GM19238 (cell line): ENCODE results near the gene KIF18B.

ENCODE experiments used
- DNase-seq: peaks from one replicate; pipeline ENCODE4 v3.0.0; 2011; ENCODE audit warnings: low spot score; ENCODE audit not compliant: insufficient read length

Gene KIF18B

DNA sequence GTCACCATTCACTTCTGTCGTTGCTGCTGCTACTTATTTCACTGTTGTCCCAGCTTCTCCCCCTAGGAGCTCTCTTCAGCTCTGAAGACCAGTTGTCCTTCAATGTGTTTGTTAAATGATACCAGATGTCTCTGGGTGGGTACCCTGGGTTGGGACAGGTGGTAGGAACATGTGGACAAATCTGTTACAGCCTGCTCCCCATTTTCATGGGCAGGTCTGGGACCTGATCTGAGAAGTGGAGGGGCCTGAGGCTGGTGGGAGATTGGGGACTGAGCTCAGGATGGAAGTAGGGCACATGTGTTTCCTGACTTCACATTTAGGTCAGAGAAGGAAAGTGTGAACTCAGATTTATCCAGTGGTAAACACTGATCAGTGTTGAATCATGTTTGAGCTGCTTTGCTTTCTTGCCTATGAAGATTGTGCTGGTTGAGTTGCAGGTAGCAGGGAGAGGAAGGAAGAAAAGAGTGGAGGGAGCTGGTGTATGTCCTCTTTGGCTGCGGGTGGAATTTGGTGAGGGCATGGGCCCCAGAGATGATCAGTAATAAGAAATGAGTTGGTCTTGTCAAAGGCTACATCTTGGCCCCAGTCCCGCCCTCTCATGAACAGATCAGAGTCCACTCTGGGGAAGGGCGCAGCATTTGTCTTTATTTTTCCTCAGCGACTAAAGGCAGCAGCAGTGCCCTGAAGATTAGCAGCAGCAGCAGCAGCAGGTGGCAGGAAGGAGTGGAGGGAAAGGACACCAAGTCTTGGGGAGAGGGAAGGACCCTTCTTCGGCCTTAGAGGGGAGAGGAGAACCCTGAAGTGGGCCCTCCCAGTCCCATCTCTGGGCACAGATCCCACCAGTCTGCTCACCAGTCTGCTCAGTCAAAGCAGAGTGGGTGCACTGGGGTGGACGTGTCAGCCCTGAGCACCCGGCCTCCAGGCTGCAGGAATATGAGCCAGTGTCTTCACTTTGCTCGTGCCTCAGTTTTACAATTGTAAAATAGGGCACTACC, 42.3 kb downstream of the KIF18B start:
- no peak for DNase-seq

DNA sequence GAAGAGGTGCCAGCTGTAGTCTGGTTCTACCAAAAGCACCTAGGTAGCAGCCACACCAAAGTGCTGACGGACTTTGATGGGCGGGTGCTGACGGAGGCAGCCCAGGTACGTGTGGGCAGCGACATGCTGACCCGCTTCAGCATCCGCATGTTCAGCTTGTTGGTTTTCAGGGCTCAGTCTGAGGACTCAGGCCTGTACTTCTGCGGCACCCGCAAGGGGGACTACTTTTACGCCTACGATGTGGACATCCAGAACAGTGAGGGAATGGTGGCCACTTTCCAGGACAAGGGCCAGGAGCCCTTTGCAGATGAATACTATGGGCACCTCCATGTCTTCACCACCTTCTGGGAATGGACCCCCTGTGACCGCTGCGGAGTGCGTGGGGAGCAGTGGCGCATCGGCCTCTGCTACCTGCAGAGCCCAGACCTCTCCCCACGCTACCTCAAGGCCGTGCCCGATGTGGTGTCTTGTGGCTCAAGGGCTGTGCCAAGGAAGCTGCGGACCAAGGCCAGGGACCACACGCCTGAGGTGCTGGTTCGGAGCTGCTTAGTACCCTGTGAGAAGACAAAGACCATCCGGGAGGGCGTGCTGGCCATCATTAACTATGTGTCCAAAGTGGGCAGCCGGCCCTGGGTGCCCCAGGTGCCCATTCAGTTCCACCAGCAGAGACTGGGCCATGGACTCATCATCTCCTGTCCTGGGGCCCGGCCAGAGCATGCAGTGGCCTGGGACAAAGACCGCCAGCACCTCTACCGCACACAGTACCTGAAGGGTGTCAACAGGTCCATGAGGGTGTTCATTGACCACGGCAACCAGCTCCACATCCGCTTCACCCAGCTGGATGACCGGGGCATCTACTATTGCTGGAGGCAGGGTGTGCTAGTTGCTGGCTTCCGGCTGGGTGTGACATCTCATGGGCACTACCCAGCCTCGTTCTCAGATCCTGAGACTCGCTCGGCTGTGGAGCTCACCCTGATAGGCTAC, 43.3 kb downstream of the KIF18B start:
- no peak for DNase-seq

DNA sequence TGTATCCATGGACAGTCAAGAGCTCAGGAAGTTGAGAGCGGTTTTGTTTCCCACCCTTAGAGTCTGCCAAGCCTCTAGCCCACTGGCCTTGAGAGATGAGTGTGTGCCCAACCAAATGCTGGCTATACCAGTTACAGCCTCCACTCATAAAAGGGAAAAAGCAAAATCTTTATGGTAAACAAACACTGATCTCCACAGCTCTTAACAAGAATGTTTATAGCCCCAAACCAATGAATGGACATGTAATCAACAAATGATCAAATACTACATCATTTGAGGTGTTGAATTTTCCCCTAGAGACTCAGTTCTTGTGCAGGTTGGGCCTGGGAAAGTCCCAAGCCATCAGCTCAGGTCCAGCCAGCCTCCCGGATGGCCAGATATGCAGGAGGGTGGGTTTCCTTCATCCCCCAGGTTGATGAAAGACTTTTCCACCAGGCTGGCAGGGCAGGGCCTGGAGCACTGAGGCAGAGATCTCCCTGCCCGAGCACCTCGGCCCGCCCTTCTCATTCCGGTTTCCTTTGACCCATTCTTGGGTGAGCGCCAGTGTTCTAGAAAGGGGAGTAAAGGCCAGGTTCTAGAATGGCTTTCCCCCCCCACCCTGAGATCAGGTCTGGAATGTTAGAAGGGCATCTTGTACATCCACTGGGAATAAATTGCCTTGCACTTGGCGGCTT, 44.4 kb downstream of the KIF18B start:
- DNase-seq, result no peak

- DNase-seq, result no peak
These were observed 45.3 kb downstream of the KIF18B start for GRCh38 chr17:44902135-44902760.

DNA sequence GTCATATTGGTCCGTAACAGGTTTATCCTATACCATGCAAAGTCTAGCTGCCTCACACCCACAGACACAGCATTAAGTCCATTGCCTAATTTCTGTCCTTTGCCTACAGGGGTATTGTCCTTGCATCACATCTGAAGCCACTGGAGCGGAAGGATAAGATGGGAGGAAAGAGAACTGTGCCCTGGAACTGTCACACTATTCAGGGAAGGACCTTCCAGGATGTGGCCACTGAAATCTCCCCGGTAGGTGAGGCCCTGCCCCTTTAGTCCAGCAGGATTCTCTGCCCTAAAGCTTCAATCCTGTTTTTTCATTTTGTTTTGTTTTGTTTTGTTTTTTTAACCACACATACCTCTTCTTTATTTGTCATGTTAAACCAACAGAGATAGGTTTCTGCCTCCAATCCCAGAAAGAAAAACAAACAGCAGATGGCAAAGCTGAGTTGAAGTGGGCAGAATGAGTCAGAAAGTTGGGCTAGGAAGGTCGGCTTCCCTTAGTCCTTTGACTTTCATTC, 46.1 kb downstream of the KIF18B start:
- no peak for DNase-seq

GRCh38 chr17:44900894-44901293, 46.7 kb downstream of the KIF18B start:
- no peak for DNase-seq

- peak; percentile 88 for DNase-seq
These were observed 48.3 kb downstream of the KIF18B start, which contains the start of gene EFTUD2 for GRCh38 chr17:44899074-44899782. Gene EFTUD2 (minus strand): TSS chr17:44899445. CDS start chr17:44894521, 4,924 bp downstream.

DNA sequence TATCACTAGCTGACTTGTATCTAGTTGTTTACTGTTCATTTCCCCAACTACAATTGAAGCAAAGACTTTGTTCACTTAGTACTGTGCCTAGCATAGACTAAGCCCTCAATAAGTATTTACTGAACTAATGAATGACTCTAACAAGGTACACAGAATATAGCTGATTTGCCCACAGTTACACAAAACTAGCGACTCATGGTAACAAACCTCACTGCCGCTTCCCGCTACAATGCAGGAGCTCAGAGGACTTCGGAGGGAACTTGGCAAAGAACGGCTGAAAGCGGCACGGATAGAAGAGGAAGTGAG, 48.9 kb downstream of the KIF18B start:
- DNase-seq, result no peak

GRCh38 chr17:44894642-44895041, 52.9 kb downstream of the KIF18B start:
- DNase-seq, result no peak

GRCh38 chr17:44892250-44892649, 55.3 kb downstream of the KIF18B start:
- DNase-seq, result no peak

DNA sequence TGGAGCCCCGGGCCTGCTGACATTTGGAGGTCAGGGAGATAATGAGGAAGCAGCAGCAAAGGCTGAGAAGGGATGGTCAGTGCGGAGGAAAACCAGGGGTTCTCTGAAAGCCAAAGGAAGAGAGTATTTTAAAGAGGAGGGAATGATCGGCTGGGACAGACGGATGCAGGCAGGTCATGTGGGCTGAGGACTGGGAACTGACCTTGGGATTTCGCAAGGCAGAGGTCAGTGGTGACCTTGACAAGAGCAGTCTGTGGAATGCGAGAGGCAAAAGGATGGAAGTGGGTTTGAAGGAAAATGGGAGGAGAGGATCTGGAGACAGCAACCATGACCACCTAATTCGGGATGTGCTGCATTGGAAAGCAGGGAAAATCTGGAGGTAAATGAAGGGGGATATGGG, 58.6 kb downstream of the KIF18B start:
- no peak for DNase-seq

DNA sequence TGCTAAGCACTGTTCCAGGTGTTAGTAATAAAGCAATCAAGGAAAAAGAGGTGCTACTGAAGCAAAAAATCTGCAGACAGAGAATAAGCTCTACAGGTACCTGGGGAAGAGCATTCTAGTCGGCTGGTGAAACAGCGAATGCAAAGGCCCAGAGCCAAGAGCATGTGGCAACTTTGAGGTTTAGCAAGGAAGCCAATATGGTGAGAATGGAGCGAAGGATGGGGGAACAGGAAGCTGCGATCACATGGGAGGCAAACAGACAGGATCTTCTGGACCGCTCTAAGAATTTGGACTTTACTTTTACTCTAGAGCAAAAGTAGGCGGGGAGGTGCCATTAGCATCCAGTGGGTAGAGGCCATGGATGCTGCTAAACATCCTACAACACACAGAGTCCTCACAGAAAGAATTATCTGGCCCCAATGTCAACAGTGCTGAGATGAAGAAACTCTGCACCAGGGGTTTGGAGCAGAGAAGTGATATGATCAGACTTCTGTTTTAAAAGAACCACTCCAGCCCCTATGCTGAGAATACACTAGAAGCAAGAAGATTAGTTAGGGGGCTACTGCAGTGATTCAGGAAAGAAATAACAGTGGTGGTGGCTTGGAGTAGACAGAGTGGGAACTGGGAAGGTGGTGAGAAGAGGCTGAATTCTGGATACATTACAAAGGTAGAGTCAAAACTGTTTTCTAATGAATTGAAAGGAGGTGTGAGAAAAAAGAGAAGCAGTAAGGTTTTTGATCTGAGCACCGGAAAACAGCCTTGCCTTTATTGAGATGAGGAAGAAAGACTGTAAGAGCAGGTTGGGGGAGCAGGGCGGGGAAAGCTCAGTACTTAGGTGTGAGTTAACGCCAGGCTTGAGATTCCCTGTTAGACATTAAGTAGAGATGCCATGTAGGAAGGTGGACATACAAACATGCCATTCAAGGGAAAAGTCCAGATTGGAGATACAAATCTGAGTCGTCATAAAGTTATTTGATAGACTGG, 59.3 kb downstream of the KIF18B start:
- DNase-seq, result no peak

DNA sequence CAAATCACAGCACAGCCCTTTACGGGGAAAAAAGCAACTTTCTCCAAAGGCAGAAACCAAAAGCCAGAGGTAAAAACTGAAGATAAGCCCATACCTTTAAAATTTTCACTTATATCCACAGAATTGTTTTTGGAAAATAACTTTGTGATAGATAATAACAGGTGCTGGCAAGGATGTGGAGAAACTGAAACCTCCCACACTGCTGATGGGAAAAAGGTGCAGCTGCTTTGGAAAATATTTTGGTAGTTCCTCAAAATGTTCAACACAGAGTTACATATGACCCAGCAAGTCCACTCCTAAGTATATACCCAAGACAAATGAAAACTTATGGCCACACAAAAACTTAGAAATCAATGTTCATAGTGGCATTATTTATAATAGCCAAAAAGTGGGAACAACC, 60.6 kb downstream of the KIF18B start:
- DNase-seq, result no peak

DNA sequence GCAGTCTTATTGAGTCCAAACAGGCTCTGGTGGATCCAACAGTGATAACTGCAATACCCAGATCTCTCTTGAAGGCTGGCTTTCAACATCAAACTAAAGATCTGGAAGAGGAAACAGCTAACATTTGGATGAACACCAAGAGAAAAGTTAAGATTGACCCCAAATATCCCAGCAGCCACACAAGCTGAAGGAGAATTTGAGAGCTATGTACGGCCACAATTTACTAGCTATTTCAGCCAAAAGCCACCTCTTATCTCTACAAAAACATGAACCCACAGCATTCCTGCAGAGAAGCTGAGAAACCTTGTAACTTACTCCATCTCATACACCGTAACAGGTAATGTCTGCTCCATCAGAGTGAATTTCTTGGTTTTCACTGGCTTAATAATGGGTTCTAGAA, 62.6 kb downstream of the KIF18B start:
- DNase-seq, result no peak

- no peak for DNase-seq
These were observed 66.4 kb downstream of the KIF18B start for GRCh38 chr17:44881145-44881544.

DNA sequence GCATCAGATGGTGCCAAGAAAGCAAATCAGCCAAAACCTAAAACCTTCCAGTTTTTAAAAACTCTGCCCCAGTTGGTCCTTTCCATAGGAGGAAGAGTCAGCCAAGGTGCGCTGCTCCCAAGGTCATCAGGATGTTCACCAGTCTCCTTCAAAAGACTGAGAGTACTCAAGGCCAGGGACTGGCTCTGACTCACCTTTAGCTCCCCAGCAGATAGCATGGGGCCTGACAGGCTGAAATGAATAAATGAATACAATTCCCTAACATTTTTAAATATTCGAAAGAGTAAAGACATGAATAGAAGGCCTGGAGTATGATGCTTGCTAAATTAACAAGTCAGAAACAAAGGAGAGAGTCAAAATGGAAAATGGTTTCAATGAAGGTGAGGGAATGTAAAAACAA, 67.5 kb downstream of the KIF18B start:
- no peak for DNase-seq

DNA sequence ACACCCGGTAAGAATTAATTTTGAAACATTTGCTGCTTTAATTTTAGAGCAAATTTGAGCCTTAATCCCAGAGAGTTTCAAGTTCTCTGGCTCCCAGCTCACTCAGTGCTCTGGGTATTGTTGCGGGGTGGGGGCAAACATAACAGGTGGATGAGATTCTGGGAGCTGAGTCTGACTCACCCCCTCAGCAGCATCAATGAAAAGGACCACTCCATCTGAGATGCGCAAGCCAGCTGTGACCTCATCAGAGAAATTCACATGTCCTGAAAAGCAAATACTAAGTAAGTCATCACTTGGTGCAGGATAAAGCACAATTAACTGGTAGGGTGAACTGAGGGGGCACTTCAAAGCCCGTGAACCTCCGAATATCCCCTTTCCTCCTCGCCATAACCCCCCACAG, 68.2 kb downstream of the KIF18B start:
- DNase-seq, result no peak

DNA sequence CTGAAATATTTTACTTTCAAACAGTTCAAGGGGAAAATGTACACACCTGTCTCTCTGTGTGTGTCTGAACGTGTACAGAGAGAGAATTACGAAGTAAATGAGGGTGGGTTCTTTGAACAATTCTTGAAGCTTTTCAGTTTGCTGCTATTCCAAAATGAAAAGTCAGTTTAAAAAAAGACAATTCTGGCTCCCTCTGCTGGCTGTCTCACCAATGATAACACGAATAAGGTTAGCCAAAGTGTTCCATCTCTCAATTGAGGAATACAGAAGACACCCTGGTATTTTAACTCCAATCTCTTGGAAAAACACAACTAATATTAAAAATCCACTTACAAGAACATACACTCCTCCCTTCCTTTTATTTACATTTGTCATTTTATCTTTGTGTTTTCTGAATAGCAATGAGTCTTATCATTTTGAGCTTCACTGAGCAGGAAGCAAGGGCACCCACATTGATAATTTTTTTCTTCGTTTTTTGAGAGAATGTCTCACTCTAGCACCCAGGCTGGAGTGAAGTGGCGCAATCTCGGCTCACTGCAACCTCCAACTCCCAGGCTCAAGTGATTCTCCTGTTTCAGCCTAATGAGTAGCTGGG, 68.8 kb downstream of the KIF18B start:
- no peak for DNase-seq

DNA sequence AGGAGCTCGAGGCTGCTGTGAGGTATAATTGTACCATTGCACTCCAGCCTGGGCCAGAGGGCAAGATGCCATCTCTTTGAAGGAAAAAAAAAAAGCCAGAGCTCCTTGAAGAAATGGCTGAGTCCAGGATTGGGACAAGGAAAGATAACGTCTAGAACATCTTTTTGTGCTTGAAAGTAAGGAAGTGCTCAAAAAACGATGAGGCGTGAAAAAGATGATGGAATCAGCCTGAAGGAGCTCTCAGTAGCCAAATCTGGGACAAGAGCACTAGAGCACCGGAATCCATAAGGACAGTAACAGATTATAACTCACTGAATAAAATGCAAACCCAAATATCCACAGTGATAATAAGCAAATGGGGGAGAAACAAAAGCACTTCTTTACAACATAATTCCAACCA, 70.5 kb downstream of the KIF18B start:
- DNase-seq, result no peak
